Frontal cortex (tissue), 4 donors: ENCODE measurements around the gene DOP1A. TPM values are rescaled to one million over a fixed set of nuclear protein-coding genes. Genes with fewer than 3 reads are reported as not detected.

Source experiments
- DNase-seq, 2 donors: peaks; one replicate each; pipeline ENCODE4 v3.0.0; 2012; ENCODE audit warnings: low spot score in 2 of 2
- FAIRE-seq: peaks from 2 replicates; lab custom pipeline; 2012; peaks lifted over from hg19 to GRCh38; lab: Jason Lieb, UNC
- total RNA-seq: library from RNA; depleted of rRNA; stranded (reverse); fragments of >200 nt; gene quantifications from one replicate; pipeline ENCODE4 v1.2.3, GENCODE V29; 2014
- donor health status: control.
- donor health status: control.
- donor health status: control.

DOP1A gene
- total RNA-seq, 1 donor from 2014 or later: 81.1 TPM

GRCh38 chr6:83072726-83073125 lies 5.3 kb downstream of the DOP1A start:
- no peak for DNase-seq
- FAIRE-seq: no peak

- no peak for DNase-seq
- no peak for FAIRE-seq
Measured at GRCh38 chr6:83073615-83074014, 6.1 kb downstream of the DOP1A start.

GRCh38 chr6:83083476-83083875 lies 16.0 kb downstream of the DOP1A start:
- FAIRE-seq (no peak), DNase-seq (no peak)

GRCh38 chr6:83086751-83087150 lies 19.3 kb downstream of the DOP1A start:
- FAIRE-seq (no peak), DNase-seq (no peak)

GRCh38 chr6:83092756-83093399 lies 25.4 kb downstream of the DOP1A start:
- DNase-seq: no peak
- no peak for FAIRE-seq

GRCh38 chr6:83096791-83097190 lies 29.3 kb downstream of the DOP1A start:
- no peak for FAIRE-seq
- DNase-seq: no peak

- FAIRE-seq (no peak), DNase-seq (no peak)
Measured at GRCh38 chr6:83097204-83097603, 29.7 kb downstream of the DOP1A start.

- FAIRE-seq (peak; percentile 49), DNase-seq (no peak)
Measured at GRCh38 chr6:83097675-83098074, 30.2 kb downstream of the DOP1A start.

GRCh38 chr6:83098589-83098988 lies 31.1 kb downstream of the DOP1A start:
- no peak for FAIRE-seq

GRCh38 chr6:83108378-83108777 lies 40.9 kb downstream of the DOP1A start:
- DNase-seq (no peak), FAIRE-seq (no peak)

More at GRCh38 chr6:83098589-83098988, 31.1 kb downstream of the DOP1A start:
- DNase-seq: no peak

GRCh38 chr6:83113258-83113657 lies 45.8 kb downstream of the DOP1A start:
- DNase-seq: no peak
- no peak for FAIRE-seq

- DNase-seq (no peak), FAIRE-seq (no peak)
Measured at GRCh38 chr6:83114164-83114563, 46.7 kb downstream of the DOP1A start.

- DNase-seq: no peak
- no peak for FAIRE-seq
Measured at GRCh38 chr6:83117802-83118201, 50.3 kb downstream of the DOP1A start.

- no peak for FAIRE-seq
- no peak for DNase-seq
Measured at GRCh38 chr6:83119742-83120300, 52.4 kb downstream of the DOP1A start.

- FAIRE-seq: no peak
- no peak for DNase-seq
Measured at GRCh38 chr6:83124553-83124952, 57.1 kb downstream of the DOP1A start.

GRCh38 chr6:83125425-83125824 lies 58.0 kb downstream of the DOP1A start:
- no peak for FAIRE-seq
- DNase-seq: no peak

GRCh38 chr6:83126223-83126622 lies 58.8 kb downstream of the DOP1A start:
- no peak for DNase-seq
- FAIRE-seq: no peak

- no peak for FAIRE-seq
- no peak for DNase-seq
Measured at GRCh38 chr6:83126807-83127206, 59.3 kb downstream of the DOP1A start.

GRCh38 chr6:83127258-83127657 lies 59.8 kb downstream of the DOP1A start:
- DNase-seq (no peak), FAIRE-seq (no peak)

- no peak for DNase-seq
- no peak for FAIRE-seq
Measured at GRCh38 chr6:83127976-83128375, 60.5 kb downstream of the DOP1A start.

GRCh38 chr6:83132121-83132520 lies 64.7 kb downstream of the DOP1A start:
- DNase-seq: no peak
- FAIRE-seq: no peak

GRCh38 chr6:83138118-83138722 lies 70.7 kb downstream of the DOP1A start:
- DNase-seq (no peak), FAIRE-seq (no peak)
